ENCODE data around the gene NCKAP5.

DNA sequence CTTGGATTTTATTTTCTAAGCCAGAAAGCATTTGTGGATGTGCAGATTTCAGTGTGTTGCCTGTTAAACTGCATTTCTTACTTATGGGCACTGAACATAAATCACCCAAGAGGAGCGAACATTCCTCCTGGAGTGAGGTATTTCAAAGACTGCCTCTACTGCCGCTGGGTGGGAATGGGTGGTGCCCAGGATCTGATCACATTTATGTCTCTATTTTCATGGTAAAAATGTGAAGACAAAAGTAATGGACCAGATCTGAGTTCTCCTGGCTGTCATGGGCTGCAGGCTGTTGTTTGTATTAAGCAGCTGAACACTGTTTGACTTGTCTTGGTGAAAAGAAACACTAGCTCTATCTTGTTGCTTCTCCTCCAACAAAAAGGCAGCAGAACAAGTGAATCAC is 251.7 kb downstream of the NCKAP5 start:
- TF ChIP-seq, protein P1, sequence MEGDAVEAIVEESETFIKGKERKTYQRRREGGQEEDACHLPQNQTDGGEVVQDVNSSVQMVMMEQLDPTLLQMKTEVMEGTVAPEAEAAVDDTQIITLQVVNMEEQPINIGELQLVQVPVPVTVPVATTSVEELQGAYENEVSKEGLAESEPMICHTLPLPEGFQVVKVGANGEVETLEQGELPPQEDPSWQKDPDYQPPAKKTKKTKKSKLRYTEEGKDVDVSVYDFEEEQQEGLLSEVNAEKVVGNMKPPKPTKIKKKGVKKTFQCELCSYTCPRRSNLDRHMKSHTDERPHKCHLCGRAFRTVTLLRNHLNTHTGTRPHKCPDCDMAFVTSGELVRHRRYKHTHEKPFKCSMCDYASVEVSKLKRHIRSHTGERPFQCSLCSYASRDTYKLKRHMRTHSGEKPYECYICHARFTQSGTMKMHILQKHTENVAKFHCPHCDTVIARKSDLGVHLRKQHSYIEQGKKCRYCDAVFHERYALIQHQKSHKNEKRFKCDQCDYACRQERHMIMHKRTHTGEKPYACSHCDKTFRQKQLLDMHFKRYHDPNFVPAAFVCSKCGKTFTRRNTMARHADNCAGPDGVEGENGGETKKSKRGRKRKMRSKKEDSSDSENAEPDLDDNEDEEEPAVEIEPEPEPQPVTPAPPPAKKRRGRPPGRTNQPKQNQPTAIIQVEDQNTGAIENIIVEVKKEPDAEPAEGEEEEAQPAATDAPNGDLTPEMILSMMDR (conservative IDR thresholded peaks at IDR 0.05), result no peak
- no peak for TF ChIP-seq EZH2 (IDR thresholded peaks at IDR 0.05; ENCODE audit: low read depth)
